Duodenal mucosa (tissue), 2 donors: ENCODE measurements around the gene KLK10.

ENCODE experiments used
- H3K27ac ChIP-seq: one replicate; pipeline ENCODE4 v1.7.0; 2013; ENCODE audit warnings: low read depth, low read length
- H3K27me3 ChIP-seq, 2 donors: one replicate each; pipeline ENCODE4 v1.7.0; 2013; ENCODE audit warnings: low read length in 2 of 2, control low read depth in 1 of 2; ENCODE audit not compliant: insufficient read depth in 2 of 2, control insufficient read depth in 1 of 2
- H3K36me3 ChIP-seq, 2 donors: one replicate each; pipeline ENCODE4 v1.7.0; 2013; ENCODE audit warnings: low read length in 2 of 2, control low read depth in 1 of 2; ENCODE audit not compliant: insufficient read depth in 2 of 2, control insufficient read depth in 1 of 2
- H3K4me1 ChIP-seq, 2 donors: one replicate each; pipeline ENCODE4 v1.7.0; 2013; ENCODE audit warnings: low read length in 2 of 2, control low read depth in 1 of 2; ENCODE audit not compliant: insufficient read depth in 2 of 2, control insufficient read depth in 1 of 2
- H3K4me3 ChIP-seq, 2 donors: one replicate each; pipeline ENCODE4 v1.7.0; 2013; ENCODE audit warnings: low read length in 2 of 2, low read depth in 1 of 2
- H3K9ac ChIP-seq, 2 donors: one replicate each; pipeline ENCODE4 v1.7.0; 2013; ENCODE audit warnings: low read length in 2 of 2, low read depth in 1 of 2
- H3K9me3 ChIP-seq, 2 donors: one replicate each; pipeline ENCODE4 v1.7.0; 2013; ENCODE audit warnings: low read length in 2 of 2, control low read depth in 1 of 2; ENCODE audit not compliant: control insufficient read depth in 1 of 2

The KLK10 gene

GRCh38 chr19:51016798-51017683, 2.5 kb downstream of the KLK10 start:
- Histone ChIP-seq H3K36me3 (no peaks in the 10 kb centered on the region), H3K4me1 (no peaks in the 10 kb centered on the region), H3K27ac (no peak overlapping the region), H3K9ac (no peak overlapping the region), H3K27me3 (peaks cover 20% of the 10 kb centered on the region in 2 donors), H3K4me3 (no peak overlapping the region), H3K9me3 (no peaks in the 10 kb centered on the region)

- H3K27me3 ChIP-seq: peaks cover 20% of the 10 kb centered on the region in 2 donors
- H3K27ac ChIP-seq: no peak overlapping the region
- H3K9me3 ChIP-seq: no peaks in the 10 kb centered on the region
- H3K4me3 ChIP-seq: no peak overlapping the region
- H3K36me3 ChIP-seq: no peaks in the 10 kb centered on the region
- no peak overlapping the region for H3K9ac ChIP-seq
- H3K4me1 ChIP-seq: no peaks in the 10 kb centered on the region
These were observed 3.7 kb downstream of the KLK10 start for GRCh38 chr19:51015691-51016267.

- no peaks in the 10 kb centered on the region for H3K9me3 ChIP-seq
- peaks cover 12 to 20% of the 10 kb centered on the region in 2 donors for H3K27me3 ChIP-seq
- H3K36me3 ChIP-seq: no peaks in the 10 kb centered on the region
- H3K4me3 ChIP-seq: no peak overlapping the region
- no peak overlapping the region for H3K9ac ChIP-seq
- H3K4me1 ChIP-seq: no peaks in the 10 kb centered on the region
- H3K27ac ChIP-seq: no peak overlapping the region
These were observed 5.3 kb downstream of the KLK10 start for GRCh38 chr19:51014242-51014641.

- Histone ChIP-seq H3K27me3 (peaks cover 8 to 20% of the 10 kb centered on the region in 2 donors), H3K27ac (no peak overlapping the region), H3K9ac (no peak overlapping the region), H3K36me3 (no peaks in the 10 kb centered on the region), H3K9me3 (no peaks in the 10 kb centered on the region), H3K4me3 (no peak overlapping the region), H3K4me1 (no peaks in the 10 kb centered on the region)
These were observed 6.8 kb downstream of the KLK10 start for GRCh38 chr19:51012661-51013190.

- H3K27me3 ChIP-seq: peaks cover 0 to 4% of the 10 kb centered on the region in 2 donors
These were observed 9.3 kb downstream of the KLK10 start for GRCh38 chr19:51010066-51010795.

GRCh38 chr19:51009061-51009891, 10.2 kb downstream of the KLK10 start:
- Histone ChIP-seq H3K27ac (no peak overlapping the region), H3K27me3 (no peaks in the 10 kb centered on the region), H3K9ac (no peak overlapping the region), H3K9me3 (no peaks in the 10 kb centered on the region), H3K36me3 (no peaks in the 10 kb centered on the region), H3K4me3 (no peak overlapping the region), H3K4me1 (no peaks in the 10 kb centered on the region)

More at GRCh38 chr19:51010066-51010795, 9.3 kb downstream of the KLK10 start:
- H3K9me3 ChIP-seq: no peaks in the 10 kb centered on the region
- H3K4me1 ChIP-seq: no peaks in the 10 kb centered on the region
- H3K36me3 ChIP-seq: no peaks in the 10 kb centered on the region
- no peak overlapping the region for H3K4me3 ChIP-seq
- H3K27ac ChIP-seq: no peak overlapping the region
- no peak overlapping the region for H3K9ac ChIP-seq

- no peaks in the 10 kb centered on the region for H3K27me3 ChIP-seq
- H3K9ac ChIP-seq: no peak overlapping the region
- no peaks in the 10 kb centered on the region for H3K36me3 ChIP-seq
- H3K9me3 ChIP-seq: no peaks in the 10 kb centered on the region
- no peaks in the 10 kb centered on the region for H3K4me1 ChIP-seq
- no peak overlapping the region for H3K27ac ChIP-seq
- H3K4me3 ChIP-seq: no peak overlapping the region
These were observed 12.0 kb downstream of the KLK10 start for GRCh38 chr19:51007488-51007887.

- no peaks in the 10 kb centered on the region for H3K36me3 ChIP-seq
- H3K9me3 ChIP-seq: no peaks in the 10 kb centered on the region
- no peak overlapping the region for H3K9ac ChIP-seq
- no peak overlapping the region for H3K4me3 ChIP-seq
- no peak overlapping the region for H3K27ac ChIP-seq
- H3K27me3 ChIP-seq: no peaks in the 10 kb centered on the region
- H3K4me1 ChIP-seq: no peaks in the 10 kb centered on the region
These were observed 13.1 kb downstream of the KLK10 start for GRCh38 chr19:51006406-51006805.

- H3K4me1 ChIP-seq: no peaks in the 10 kb centered on the region
- peaks cover 0 to 3% of the 10 kb centered on the region in 2 donors for H3K27me3 ChIP-seq
These were observed 14.3 kb downstream of the KLK10 start for GRCh38 chr19:51005248-51005647.

More at GRCh38 chr19:51005248-51005647, 14.3 kb downstream of the KLK10 start:
- Histone ChIP-seq H3K9me3 (no peaks in the 10 kb centered on the region), H3K9ac (no peak overlapping the region), H3K4me3 (no peak overlapping the region), H3K27ac (no peak overlapping the region), H3K36me3 (no peaks in the 10 kb centered on the region)
